Measurements from ENCODE around the gene TMED4.

The TMED4 gene

DNA sequence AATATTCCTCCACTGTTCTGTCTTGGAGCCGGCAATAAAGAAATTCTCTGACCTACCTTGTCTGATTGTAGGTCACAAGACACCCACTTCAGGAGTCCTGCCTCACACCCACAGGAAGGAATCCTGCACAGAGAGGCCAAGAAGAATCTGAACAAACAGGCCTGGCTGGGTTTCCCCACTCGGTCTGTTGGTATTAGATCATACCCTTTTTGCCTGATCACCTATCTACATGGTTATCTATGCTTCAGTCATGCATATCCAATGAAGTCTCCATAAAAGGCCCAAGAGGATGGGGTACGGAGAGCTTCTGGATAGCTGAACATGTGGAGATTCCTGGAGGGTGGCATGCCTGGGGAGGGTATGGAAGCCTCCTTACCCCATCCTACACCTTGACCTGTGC lies 36.7 kb upstream of the TMED4 start:
- no peak for DNase-seq
- H3K9me3 ChIP-seq, result no peaks in the 10 kb centered on the region
- TF ChIP-seq, protein P1, sequence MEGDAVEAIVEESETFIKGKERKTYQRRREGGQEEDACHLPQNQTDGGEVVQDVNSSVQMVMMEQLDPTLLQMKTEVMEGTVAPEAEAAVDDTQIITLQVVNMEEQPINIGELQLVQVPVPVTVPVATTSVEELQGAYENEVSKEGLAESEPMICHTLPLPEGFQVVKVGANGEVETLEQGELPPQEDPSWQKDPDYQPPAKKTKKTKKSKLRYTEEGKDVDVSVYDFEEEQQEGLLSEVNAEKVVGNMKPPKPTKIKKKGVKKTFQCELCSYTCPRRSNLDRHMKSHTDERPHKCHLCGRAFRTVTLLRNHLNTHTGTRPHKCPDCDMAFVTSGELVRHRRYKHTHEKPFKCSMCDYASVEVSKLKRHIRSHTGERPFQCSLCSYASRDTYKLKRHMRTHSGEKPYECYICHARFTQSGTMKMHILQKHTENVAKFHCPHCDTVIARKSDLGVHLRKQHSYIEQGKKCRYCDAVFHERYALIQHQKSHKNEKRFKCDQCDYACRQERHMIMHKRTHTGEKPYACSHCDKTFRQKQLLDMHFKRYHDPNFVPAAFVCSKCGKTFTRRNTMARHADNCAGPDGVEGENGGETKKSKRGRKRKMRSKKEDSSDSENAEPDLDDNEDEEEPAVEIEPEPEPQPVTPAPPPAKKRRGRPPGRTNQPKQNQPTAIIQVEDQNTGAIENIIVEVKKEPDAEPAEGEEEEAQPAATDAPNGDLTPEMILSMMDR (IDR thresholded peaks at IDR 0.05; ENCODE audit: low read depth, low read length), result no peak
- H3K27me3 ChIP-seq, result no peaks in the 10 kb centered on the region
- H3K4me3 ChIP-seq (ENCODE audit: low read depth, low read length), result no peak overlapping the region
- peaks cover 7% of the 10 kb centered on the region for H3K4me1 ChIP-seq
- peaks cover 6% of the 10 kb centered on the region for H3K36me3 ChIP-seq

DNA sequence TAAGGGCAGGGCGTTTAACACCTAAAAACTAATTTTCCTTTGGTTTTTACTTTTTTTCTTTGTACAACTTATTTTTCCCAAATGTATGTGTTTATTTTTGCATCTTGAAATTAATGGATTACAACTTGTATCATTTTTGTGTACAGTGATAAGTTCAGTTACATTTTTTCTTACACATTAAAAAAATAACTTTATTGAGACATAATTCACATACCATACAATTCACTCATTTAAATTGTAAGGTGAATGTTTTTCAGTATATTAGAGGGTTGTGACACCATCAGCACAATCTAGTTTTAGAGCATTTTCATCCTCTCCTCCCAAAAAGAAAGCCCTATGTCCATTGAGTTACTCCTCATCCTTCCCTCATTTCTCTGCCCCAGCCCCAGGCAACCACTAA lies 36.0 kb upstream of the TMED4 start:
- TF ChIP-seq, protein P1 (IDR thresholded peaks at IDR 0.05; ENCODE audit: low read depth, low read length), result no peak
- Histone ChIP-seq H3K36me3 (peaks cover 6% of the 10 kb centered on the region; the same call in 1 of the 2 replicates), H3K4me3 (ENCODE audit: low read depth, low read length) (no peak overlapping the region), H3K4me1 (peaks cover 7% of the 10 kb centered on the region), H3K9me3 (no peaks in the 10 kb centered on the region), H3K27me3 (no peaks in the 10 kb centered on the region)
- DNase-seq, result no peak

DNA sequence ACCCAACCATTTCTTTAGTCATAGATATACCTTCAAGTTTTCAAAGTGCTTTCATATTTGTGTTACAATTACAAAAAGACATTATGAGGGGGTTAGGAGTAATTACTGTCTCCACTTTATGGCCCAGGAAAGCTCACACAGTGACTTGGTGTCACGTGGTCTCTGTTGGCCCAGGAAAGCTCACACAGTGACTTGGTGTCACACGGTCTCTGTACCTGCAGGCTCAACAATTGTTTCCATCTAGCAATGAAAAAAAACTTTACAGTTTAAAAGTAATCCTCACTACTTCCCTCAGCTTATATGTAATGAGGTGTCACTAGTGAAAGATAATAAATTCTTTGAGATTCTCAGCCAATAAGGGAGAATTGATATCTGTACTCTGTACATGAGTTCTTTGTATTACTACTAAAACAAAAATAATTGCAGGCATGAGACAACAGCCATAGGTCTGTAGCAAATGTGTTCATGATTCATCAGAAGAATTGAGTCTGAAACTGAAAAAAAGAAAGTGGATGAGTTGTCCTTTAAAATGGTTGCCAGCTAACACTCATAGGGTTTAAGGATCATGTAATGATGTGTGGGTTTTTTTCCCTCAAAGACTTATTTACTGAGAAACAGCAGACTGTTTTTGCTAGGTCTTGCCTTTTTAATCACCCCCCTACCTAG lies 35.3 kb upstream of the TMED4 start:
- no peak for DNase-seq
- TF ChIP-seq, protein P1 (IDR thresholded peaks at IDR 0.05; ENCODE audit: low read depth, low read length), result no peak
- Histone ChIP-seq H3K36me3 (peaks cover 6% of the 10 kb centered on the region; the same call in 1 of the 2 replicates), H3K4me3 (ENCODE audit: low read depth, low read length) (no peak overlapping the region), H3K4me1 (peaks cover 7% of the 10 kb centered on the region), H3K9me3 (no peaks in the 10 kb centered on the region), H3K27me3 (no peaks in the 10 kb centered on the region)

DNA sequence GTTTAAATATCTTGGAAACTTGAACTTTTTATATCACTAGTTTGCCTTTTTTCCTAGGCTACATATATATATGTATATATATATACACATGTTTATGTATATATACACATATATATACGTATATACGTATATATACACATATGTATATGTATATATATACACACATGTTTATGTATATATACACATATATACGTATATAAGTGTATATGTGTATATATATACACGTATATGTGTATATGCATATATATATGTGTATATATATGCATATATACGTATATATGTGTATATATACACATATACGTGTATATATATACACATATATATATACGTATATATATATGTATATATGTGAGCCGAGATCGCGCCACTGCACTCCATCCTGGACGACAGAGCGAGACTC lies 34.5 kb upstream of the TMED4 start:
- peaks cover 6% of the 10 kb centered on the region; the same call in 1 of the 2 replicates for H3K36me3 ChIP-seq
- no peaks in the 10 kb centered on the region for H3K9me3 ChIP-seq
- TF ChIP-seq, protein P1 (IDR thresholded peaks at IDR 0.05; ENCODE audit: low read depth, low read length), result no peak
- H3K4me1 ChIP-seq, result peaks cover 7% of the 10 kb centered on the region
- H3K4me3 ChIP-seq (ENCODE audit: low read depth, low read length), result no peak overlapping the region
- no peak for DNase-seq
- H3K27me3 ChIP-seq, result no peaks in the 10 kb centered on the region

DNA sequence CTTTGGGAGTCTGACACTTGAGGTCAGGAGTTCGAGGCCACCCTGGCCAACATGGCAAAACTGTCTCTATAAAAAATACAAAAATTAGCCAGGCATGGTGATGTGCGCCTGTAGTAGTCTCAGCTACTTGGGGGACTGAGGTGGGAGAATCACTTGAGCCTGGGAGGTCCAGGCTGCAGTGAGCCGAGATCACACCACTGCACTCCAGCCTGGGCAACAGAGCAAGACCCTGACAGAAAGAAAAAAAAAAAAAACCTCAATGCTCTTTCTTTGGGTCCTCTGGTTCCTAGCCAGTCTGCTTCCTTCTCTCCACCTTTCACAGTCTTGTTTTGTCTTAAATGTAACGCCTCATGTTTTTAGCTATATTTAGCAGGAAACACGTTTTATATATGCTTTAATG lies 33.8 kb upstream of the TMED4 start:
- Histone ChIP-seq H3K4me3 (ENCODE audit: low read depth, low read length) (no peak overlapping the region), H3K27me3 (no peaks in the 10 kb centered on the region), H3K9me3 (no peaks in the 10 kb centered on the region), H3K4me1 (peaks cover 7% of the 10 kb centered on the region), H3K36me3 (peaks cover 6% of the 10 kb centered on the region; the same call in 1 of the 2 replicates)
- no peak for DNase-seq
- TF ChIP-seq, protein P1 (IDR thresholded peaks at IDR 0.05; ENCODE audit: low read depth, low read length), result no peak

DNA sequence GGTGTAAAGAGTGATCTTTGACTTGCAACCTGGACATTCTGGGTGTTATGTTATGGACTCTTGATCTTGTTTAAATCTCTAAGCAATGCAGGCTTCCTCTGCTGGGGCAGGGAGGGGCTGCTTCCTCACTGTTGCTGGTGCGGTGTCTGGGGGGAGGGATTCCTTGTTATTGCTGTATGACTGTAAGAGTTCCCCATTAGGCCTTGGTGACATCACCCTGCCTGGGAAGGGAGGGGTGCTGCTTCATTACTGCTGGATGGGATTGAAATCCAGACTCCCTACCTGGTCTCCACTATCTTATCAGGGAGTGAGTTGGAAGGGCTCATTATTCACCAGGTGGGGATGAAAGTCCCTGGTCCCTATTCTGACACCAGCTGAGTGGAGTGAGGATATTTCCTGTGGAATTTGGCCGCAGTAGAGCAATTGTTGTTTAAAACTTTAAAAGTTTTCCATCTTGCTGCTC lies 33.1 kb upstream of the TMED4 start:
- peaks cover 6% of the 10 kb centered on the region; the same call in 1 of the 2 replicates for H3K36me3 ChIP-seq
- TF ChIP-seq, protein P1 (IDR thresholded peaks at IDR 0.05; ENCODE audit: low read depth, low read length), result no peak
- no peak overlapping the region for H3K4me3 ChIP-seq (ENCODE audit: low read depth, low read length)
- no peak for DNase-seq
- no peaks in the 10 kb centered on the region for H3K27me3 ChIP-seq
- no peaks in the 10 kb centered on the region for H3K9me3 ChIP-seq
- peaks cover 7% of the 10 kb centered on the region for H3K4me1 ChIP-seq
